Activated naive CD8-positive, alpha-beta T cell treated with anti-CD3 and anti-CD28 coated beads, Interleukin-2, amount 50 U/mL, for 16 hours (primary cell): ENCODE data around the gene PTPRM.
"Not testable (repeated sequence)": the region's sequence is repeated elsewhere in the genome, so short reads cannot be mapped to it uniquely, and the experiment has no call there.

ENCODE experiments used
- DNase-seq: peaks from one replicate; pipeline ENCODE4 v3.0.0-alpha.2; 2020; ENCODE audit warnings: low read depth, low spot score

Gene PTPRM

GRCh38 chr18:7726522-7726921, 159.4 kb downstream of the PTPRM start:
- DNase-seq: no peak

DNA sequence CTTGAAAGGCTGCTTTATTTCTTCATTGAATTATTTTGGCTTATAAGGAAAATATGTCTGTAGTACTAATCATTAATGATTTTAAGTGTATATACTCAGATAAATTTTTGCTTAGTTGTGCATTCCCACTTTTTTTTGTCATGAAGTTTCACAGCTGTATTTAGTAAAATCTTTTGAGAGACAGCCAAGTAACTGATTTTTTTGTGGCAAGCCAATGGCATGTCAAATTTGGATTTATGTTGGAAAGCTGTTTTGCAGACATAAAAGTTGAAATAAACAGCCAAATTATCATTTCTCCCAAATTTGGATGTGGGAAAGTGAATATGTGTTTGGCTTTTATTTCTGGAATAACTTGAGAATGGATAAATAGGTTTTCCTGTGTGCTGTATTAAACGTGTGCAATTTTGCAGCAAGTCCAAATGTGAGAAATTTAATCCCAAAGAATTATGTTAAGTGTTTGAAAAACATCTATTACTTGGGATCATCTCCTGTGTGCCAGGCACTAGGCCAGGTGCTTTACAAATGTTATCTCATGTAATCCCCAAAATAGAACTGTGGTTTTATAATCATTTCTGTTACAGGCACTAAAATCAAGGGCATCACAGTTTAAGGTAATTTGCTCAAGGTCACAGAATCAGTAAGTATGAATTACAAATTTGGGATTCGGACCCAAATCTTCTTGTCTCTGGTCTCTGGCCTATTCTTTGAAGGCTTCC, 160.4 kb downstream of the PTPRM start:
- no peak for DNase-seq

GRCh38 chr18:7728297-7728696, 161.2 kb downstream of the PTPRM start:
- DNase-seq: no peak

DNA sequence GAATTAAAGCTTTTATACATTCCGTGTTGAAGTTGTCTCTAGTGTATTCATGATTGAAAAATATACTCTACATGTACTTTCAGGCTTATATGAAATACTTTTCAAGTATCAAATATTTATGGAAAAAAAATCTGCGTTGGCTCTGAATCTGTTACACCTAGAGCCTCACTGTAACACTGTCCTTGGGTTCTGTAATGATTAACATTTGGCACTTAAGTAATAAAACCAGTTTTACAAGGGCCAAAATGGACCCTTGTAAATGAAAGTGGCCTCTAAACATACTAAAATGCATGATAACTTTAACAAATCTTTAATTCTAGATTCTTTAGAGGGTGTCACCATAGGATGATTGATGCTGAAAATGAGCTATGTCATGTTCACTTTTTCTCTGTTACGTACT, 162.8 kb downstream of the PTPRM start:
- no peak for DNase-seq

DNA sequence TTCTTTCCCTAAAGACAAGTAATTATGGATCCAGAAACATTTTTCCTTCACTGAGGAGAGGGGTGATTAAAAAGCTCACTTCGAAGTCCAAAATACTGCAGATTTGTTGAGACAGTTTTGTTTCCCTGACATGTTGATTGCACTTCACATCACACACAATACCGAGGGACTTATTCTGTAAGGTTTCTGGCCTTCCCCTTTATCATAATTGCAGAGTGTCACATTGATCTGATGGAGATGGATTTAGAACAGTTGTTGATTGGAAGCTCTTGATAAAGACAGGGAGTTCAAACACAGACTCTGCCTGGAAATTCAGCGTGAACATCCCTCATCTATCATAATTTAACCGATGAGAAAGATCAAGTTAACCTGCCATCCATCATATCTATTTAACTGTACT, 163.6 kb downstream of the PTPRM start:
- DNase-seq: no peak

- DNase-seq: no peak
Measured at GRCh38 chr18:7733642-7734041, 166.5 kb downstream of the PTPRM start.

GRCh38 chr18:7735196-7735595, 168.1 kb downstream of the PTPRM start:
- DNase-seq: no peak

- no peak for DNase-seq
Measured at GRCh38 chr18:7735626-7736175, 168.6 kb downstream of the PTPRM start.

DNA sequence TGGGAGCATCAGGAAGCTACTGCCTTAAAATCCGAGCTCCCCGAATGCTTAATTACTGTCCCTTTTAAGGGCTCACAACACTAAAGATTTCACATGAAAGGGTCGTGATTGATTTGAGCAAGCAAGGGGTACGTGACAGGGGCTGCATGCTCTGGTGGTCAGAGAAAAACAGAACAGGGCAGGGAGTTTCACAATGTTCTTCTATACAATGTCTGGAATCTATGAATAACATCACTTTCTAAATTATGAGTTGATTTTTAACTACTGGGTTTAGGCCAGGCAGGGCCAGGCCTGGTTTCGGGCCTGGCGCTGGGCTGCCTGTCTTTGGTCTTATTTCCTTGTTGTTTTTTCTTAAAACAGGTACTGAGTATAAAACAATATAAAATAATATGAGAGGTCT, 169.4 kb downstream of the PTPRM start:
- not testable (repeated sequence) for DNase-seq

DNA sequence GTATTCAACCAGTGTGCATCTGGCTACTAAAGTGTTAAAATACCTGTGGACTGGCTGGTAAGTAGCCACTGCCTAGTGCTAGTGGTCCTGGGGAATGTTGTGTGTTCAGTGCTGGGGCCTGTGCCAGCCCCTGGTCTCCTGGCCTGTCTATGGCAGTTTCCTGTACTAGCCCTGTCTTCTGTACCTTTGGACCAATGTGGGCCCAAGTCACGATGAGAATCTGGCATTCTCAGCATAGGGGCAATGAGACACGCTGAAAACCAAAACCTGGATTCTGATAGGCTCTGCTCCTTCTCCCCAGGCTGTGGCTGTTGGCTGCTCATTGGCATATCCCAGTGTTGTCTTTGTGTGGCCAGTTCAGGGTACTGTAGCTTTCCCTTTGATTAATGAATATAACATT, 170.4 kb downstream of the PTPRM start:
- DNase-seq: no peak

- DNase-seq: no peak
Measured at GRCh38 chr18:7740821-7741220, 173.7 kb downstream of the PTPRM start.

DNA sequence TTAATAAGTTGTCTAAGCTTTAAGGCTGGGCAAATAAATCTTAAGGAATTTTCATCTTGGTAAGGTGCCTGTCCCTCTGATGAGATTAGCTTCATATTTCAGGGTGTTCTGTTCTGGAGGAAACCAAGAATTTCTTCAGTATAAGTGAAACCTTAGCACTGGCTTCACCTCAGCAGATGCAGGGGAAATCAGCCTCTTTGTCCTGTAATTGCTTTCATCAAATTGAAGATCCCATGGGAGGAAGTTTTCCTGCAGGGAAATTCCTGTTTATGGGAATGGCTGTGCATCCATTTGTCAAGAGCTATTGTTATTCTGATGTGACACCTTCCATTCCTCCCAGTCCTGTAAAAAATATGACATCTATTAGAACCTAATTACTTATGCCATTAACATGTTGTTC, 174.5 kb downstream of the PTPRM start:
- no peak for DNase-seq

DNA sequence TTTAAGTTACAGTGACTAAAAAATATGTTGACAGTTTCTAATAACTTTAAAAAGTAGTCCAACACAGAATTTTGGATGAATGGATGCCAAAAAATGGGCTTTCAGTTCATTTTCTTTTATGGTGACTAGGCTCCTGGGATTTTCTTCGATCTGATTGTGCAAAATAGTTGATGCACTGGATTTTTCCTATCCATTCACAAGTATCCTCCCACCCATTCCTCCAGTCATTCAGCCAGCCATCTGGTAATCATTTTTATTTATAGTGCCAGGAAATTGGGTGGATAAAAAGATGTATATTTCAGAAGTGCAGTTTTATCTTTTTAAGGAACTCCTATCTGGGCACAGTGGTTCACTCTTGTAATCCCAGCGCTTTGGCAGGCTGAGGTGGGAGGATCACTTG, 175.1 kb downstream of the PTPRM start:
- DNase-seq: no peak

- DNase-seq: no peak
Measured at GRCh38 chr18:7743256-7743655, 176.1 kb downstream of the PTPRM start.

DNA sequence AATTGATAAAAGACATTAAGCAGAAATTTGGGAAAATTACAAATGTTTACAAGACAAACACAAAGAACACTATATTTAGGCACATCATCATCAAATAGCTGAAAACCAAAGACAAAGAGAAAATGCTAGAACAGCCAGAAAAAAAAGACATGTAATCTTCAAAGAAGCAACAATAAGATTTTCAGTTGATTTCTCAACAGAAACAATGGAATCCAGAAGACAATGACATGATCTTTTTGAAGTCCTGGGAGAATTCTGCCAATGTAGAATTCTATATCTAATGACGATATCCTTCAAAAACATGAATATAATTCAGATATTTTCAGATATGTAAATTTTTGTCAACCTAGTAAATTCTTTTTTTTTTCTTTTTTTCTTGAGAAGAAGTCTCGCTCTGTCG, 179.0 kb downstream of the PTPRM start:
- DNase-seq: no peak

GRCh38 chr18:7748251-7749007, 181.3 kb downstream of the PTPRM start:
- no peak for DNase-seq

- no peak for DNase-seq
Measured at GRCh38 chr18:7749008-7749405, 181.9 kb downstream of the PTPRM start.

GRCh38 chr18:7749510-7749981, 182.4 kb downstream of the PTPRM start:
- DNase-seq: no peak

- DNase-seq: no peak
Measured at GRCh38 chr18:7750095-7750663, 183.1 kb downstream of the PTPRM start.

- no peak for DNase-seq
Measured at GRCh38 chr18:7750966-7751365, 183.8 kb downstream of the PTPRM start.

- DNase-seq: no peak
Measured at GRCh38 chr18:7754258-7754657, 187.1 kb downstream of the PTPRM start.

DNA sequence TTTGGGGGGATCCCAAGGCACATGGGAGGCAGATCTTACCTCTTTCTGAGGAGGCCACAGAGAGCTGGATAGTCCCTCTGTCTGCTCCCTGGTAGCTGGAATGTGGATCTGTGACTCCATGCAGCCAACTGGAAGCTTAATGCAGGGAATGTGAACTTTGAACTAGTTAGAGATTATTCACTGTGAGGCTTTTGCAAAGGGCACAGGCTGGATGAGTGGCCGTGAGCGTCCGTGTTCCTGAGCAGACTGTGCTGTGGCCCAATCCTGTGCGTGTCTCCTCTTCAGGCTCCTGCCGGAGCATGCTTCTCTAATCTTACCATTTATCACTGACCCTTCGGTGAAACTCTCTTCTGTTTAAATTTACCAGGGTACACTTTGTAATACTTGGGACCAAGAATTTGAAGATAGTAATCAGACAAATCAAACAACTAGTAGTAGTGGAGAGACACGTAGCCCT, 187.6 kb downstream of the PTPRM start:
- DNase-seq: no peak
